SK-N-SH treated with all-trans-retinoic acid at 6 μM for 48 hours (cell line): ENCODE measurements around the gene DTWD2.
A peak's percentile ranks its signal among the peaks of the same experiment; 100 is the strongest.
"Not testable (repeated sequence)": the region's sequence is repeated elsewhere in the genome, so short reads cannot be mapped to it uniquely, and the experiment has no call there.

Experiments
- ATAC-seq: fragments of 200-7000 bp; cut with Tn5 transposase; 3 replicates; pipeline ENCODE4 v1.9.1; 2020; ENCODE audit warnings: mild to moderate bottlenecking, moderate library complexity
- ARNTL ChIP-seq: fragments of 450-650 bp; formaldehyde crosslinking; IDR thresholded peaks from 2 replicates; pipeline ENCODE4 v1.5.0; 2020; ENCODE audit warnings: low read depth, mild to moderate bottlenecking, moderate library complexity, borderline replicate concordance
- CREB5 ChIP-seq: fragments of 250-450 bp; sonication (Bioruptor Pico); IDR thresholded peaks from 2 replicates; pipeline ENCODE4 v1.5.1; 2020; ENCODE audit warnings: low read depth, mild to moderate bottlenecking, moderate library complexity
- CSDC2 ChIP-seq: fragments of 250-450 bp; sonication (Bioruptor Pico); IDR thresholded peaks from 2 replicates; pipeline ENCODE4 v1.5.0; 2020; ENCODE audit warnings: mild to moderate bottlenecking, moderate library complexity
- CSRNP3 ChIP-seq: fragments of 250-450 bp; sonication (Bioruptor Pico); IDR thresholded peaks from 2 replicates; pipeline ENCODE4 v1.5.1; 2021; ENCODE audit warnings: mild to moderate bottlenecking, moderate library complexity
- ESRRG ChIP-seq: fragments of 250-450 bp; sonication (Bioruptor Pico); IDR thresholded peaks from 2 replicates; pipeline ENCODE4 v1.6.1; 2021; ENCODE audit warnings: mild to moderate bottlenecking
- GLIS3 ChIP-seq: fragments of 250-450 bp; sonication (Bioruptor Pico); IDR thresholded peaks from 2 replicates; pipeline ENCODE4 v1.5.0; 2020; ENCODE audit warnings: mild to moderate bottlenecking, moderate library complexity
- ISL1 ChIP-seq: fragments of 250-450 bp; sonication (Bioruptor Pico); IDR thresholded peaks from 2 replicates; pipeline ENCODE4 v2.1.2; 2022; ENCODE audit warnings: mild to moderate bottlenecking, moderate library complexity
- OSR1 ChIP-seq: fragments of 250-450 bp; sonication (Bioruptor Pico); IDR thresholded peaks from 2 replicates; pipeline ENCODE4 v1.8.0; 2022; ENCODE audit warnings: moderate library complexity, mild to moderate bottlenecking, inconsistent platforms
- POU6F1 ChIP-seq: fragments of 250-450 bp; sonication (Bioruptor Pico); IDR thresholded peaks from 2 replicates; pipeline ENCODE4 v1.8.0; 2021; ENCODE audit warnings: low read depth, mild to moderate bottlenecking, moderate library complexity, borderline replicate concordance
- PPARA ChIP-seq: fragments of 250-450 bp; sonication (Bioruptor Pico); IDR thresholded peaks from 2 replicates; pipeline ENCODE4 v1.5.0; 2020; ENCODE audit warnings: mild to moderate bottlenecking, borderline replicate concordance
- RARB ChIP-seq: fragments of 250-450 bp; sonication (Bioruptor Pico); IDR thresholded peaks from 2 replicates; pipeline ENCODE4 v1.8.0; 2021; ENCODE audit warnings: mild to moderate bottlenecking, moderate library complexity
- SNAI2 ChIP-seq: fragments of 250-450 bp; sonication (Bioruptor Pico); IDR thresholded peaks from 2 replicates; pipeline ENCODE4 v1.5.0; 2020; ENCODE audit warnings: mild to moderate bottlenecking, moderate library complexity
- TCF4 ChIP-seq: fragments of 250-450 bp; sonication (Bioruptor Pico); IDR thresholded peaks from 2 replicates; pipeline ENCODE4 v1.8.0; 2021; ENCODE audit warnings: mild to moderate bottlenecking, moderate library complexity, borderline replicate concordance
- TOX ChIP-seq: fragments of 250-450 bp; sonication (Bioruptor Pico); IDR thresholded peaks from 2 replicates; pipeline ENCODE4 v1.8.0; 2021; ENCODE audit warnings: mild to moderate bottlenecking, moderate library complexity, borderline replicate concordance
- TSHZ2 ChIP-seq: fragments of 250-450 bp; sonication (Bioruptor Pico); IDR thresholded peaks from 2 replicates; pipeline ENCODE4 v1.5.0; 2020; ENCODE audit warnings: mild to moderate bottlenecking, moderate library complexity
- ZC3H10 ChIP-seq: fragments of 250-450 bp; sonication (Bioruptor Pico); IDR thresholded peaks from 2 replicates; pipeline ENCODE4 v1.5.1; 2021; ENCODE audit warnings: mild to moderate bottlenecking, moderate library complexity
- ZFP30 ChIP-seq: fragments of 450-650 bp; formaldehyde crosslinking; IDR thresholded peaks from 2 replicates; pipeline ENCODE4 v1.5.0; 2022; ENCODE audit warnings: mild to moderate bottlenecking, moderate library complexity
- ZNF565 ChIP-seq: fragments of 450-650 bp; formaldehyde crosslinking; conservative IDR thresholded peaks from 2 replicates; pipeline ENCODE4 v1.5.0; 2020; ENCODE audit warnings: low read depth, mild to moderate bottlenecking, moderate library complexity
- ZNF8 ChIP-seq: fragments of 450-650 bp; formaldehyde crosslinking; IDR thresholded peaks from 2 replicates; pipeline ENCODE4 v1.5.0; 2020; ENCODE audit warnings: mild to moderate bottlenecking, moderate library complexity

Gene DTWD2

GRCh38 chr5:118981783-118982182, 6.6 kb downstream of the DTWD2 start:
- ATAC-seq = no peak
- TF ChIP-seq ISL1 (CRISPR knock-in tag) = no peak

GRCh38 chr5:118980438-118980837, 7.9 kb downstream of the DTWD2 start:
- TF ChIP-seq ARNTL (CRISPR knock-in tag) (no peak), ZNF8 (CRISPR knock-in tag) (no peak), GLIS3 (CRISPR knock-in tag) (no peak), PPARA (CRISPR knock-in tag) (no peak), ZNF565 (no peak), RARB (CRISPR knock-in tag) (no peak), ESRRG (CRISPR knock-in tag) (no peak)
- TF ChIP-seq, all 23 proteins: peak for 0
- ATAC-seq = no peak

- TF ChIP-seq OSR1 (CRISPR knock-in tag) = no peak
- no peak for TF ChIP-seq CSDC2 (CRISPR knock-in tag)
- ATAC-seq = no peak
Measured at GRCh38 chr5:118980017-118980416, 8.3 kb downstream of the DTWD2 start.

GRCh38 chr5:118973779-118974445, 14.4 kb downstream of the DTWD2 start:
- ATAC-seq = not testable (repeated sequence)

- TF ChIP-seq ARNTL (CRISPR knock-in tag) = no peak
- no peak for TF ChIP-seq ZNF565
- TF ChIP-seq GLIS3 (CRISPR knock-in tag) = no peak
- TF ChIP-seq CSRNP3 (CRISPR knock-in tag) = no peak
- no peak for TF ChIP-seq ZNF8 (CRISPR knock-in tag)
- no peak for TF ChIP-seq TOX (CRISPR knock-in tag)
- TF ChIP-seq ZFP30 = no peak
- TF ChIP-seq ISL1 (CRISPR knock-in tag) = no peak
- no peak for TF ChIP-seq POU6F1
- TF ChIP-seq ZC3H10 (CRISPR knock-in tag) = no peak
- TF ChIP-seq PPARA (CRISPR knock-in tag) = no peak
- no peak for TF ChIP-seq SNAI2
- TF ChIP-seq TCF4 = no peak
- TF ChIP-seq ESRRG (CRISPR knock-in tag) = no peak
- no peak for TF ChIP-seq TSHZ2 (CRISPR knock-in tag)
- TF ChIP-seq CREB5 (CRISPR knock-in tag) = no peak
- peak; percentile 38 for ATAC-seq
Measured at GRCh38 chr5:118968925-118969375, 19.4 kb downstream of the DTWD2 start.
